Sigmoid colon (tissue), 7 donors: Measurements from ENCODE around the gene FHOD3. TPM values are rescaled to one million over a fixed set of nuclear protein-coding genes. Genes with fewer than 3 reads are reported as not detected.

Experiments
- DNase-seq: peaks from one replicate; pipeline ENCODE4 v3.0.0-alpha.2; 2019
- H3K27ac ChIP-seq, 4 donors: fragments of 200-600 bp; sonication (generic); one replicate each; pipeline ENCODE4 v1.5.1; 2016 to 2019; ENCODE audit warnings: mild to moderate bottlenecking in 1 of 4
- H3K27me3 ChIP-seq, 3 donors: fragments of 200-600 bp; sonication (generic); one replicate each; pipeline ENCODE4 v1.5.1; 2019; ENCODE audit warnings: mild to moderate bottlenecking in 1 of 3
- H3K36me3 ChIP-seq, 4 donors: fragments of 200-600 bp; sonication (generic); one replicate each; pipeline ENCODE4 v1.5.1; 2016 to 2019
- H3K4me1 ChIP-seq, 4 donors: fragments of 200-600 bp; sonication (generic); one replicate each; pipeline ENCODE4 v1.5.1; 2017 to 2019
- H3K4me3 ChIP-seq, 4 donors: fragments of 200-600 bp; sonication (generic); one replicate each; pipeline ENCODE4 v1.5.1; 2017 to 2019; ENCODE audit warnings: mild to moderate bottlenecking in 2 of 4, moderate library complexity in 1 of 4
- H3K9me3 ChIP-seq, 4 donors: fragments of 200-600 bp in 3 of 4; sonication (generic) in 3 of 4; one replicate each; pipeline versions ENCODE4 v1.5.1 to v1.6.1; 2013 to 2019
- EP300 ChIP-seq, 4 donors: sonication (generic); formaldehyde crosslinking; IDR thresholded peaks; one replicate each; pipeline ENCODE4 v1.6.1; 2017; ENCODE audit warnings: antibody characterized with exemption in 4 of 4
- POLR2A ChIP-seq, 2 donors: fragments of 450-650 bp; IDR thresholded peaks; one replicate each; pipeline ENCODE4 v1.6.1; 2016; ENCODE audit warnings: antibody characterized with exemption in 2 of 2, mild to moderate bottlenecking in 2 of 2, moderate library complexity in 2 of 2
- POLR2AphosphoS5 ChIP-seq, 4 donors: sonication (generic); formaldehyde crosslinking; IDR thresholded peaks; one replicate each; pipeline ENCODE4 v1.6.1; 2017; ENCODE audit warnings: antibody characterized with exemption in 4 of 4
- WGBS, 2 donors: extraction: QIAGEN DNeasy Blood & Tissue Kit; methylation state at CpG; one replicate each; pipeline ENCODE4 v1.1.7; 2013; 5-methylcytosine and 5-hydroxymethylcytosine counted together
- intact Hi-C: fragments of 100-400 bp; cut with DNase I; formaldehyde crosslinking; loops from one replicate; pipeline ENCODE4 v1.15.1; 2023
- polyA plus RNA-seq, 3 donors: library from polyadenylated mRNA; stranded (reverse); fragments of 200-250 nt; gene quantifications; one replicate each; pipeline ENCODE4 v1.2.3, GENCODE V29; 2013
- total RNA-seq, 4 donors: library from RNA; depleted of rRNA; stranded (reverse); fragments of >200 nt; gene quantifications; one replicate each; pipeline ENCODE4 v1.1.0, GENCODE V29; 2016
- TF ChIP-seq, protein P1 (sequence below), 4 experiments: fragments of 450-650 bp in 3 of 4; fragments of 200-600 bp in 1 of 4; IDR thresholded peaks; one replicate each; pipeline ENCODE4 v1.5.1; 2016 to 2019; ENCODE audit warnings: antibody characterized with exemption in 4 of 4, mild to moderate bottlenecking in 3 of 4, moderate library complexity in 2 of 4
- donor health status: healthy with polysubstance abuse.
- donor health status: Bipolar disorder and iron deficiency.
- donor health status: healthy.

The FHOD3 gene
- total and polyA plus RNA-seq, 7 donors = 1.2 to 24.9 (median 9.5) TPM

DNA sequence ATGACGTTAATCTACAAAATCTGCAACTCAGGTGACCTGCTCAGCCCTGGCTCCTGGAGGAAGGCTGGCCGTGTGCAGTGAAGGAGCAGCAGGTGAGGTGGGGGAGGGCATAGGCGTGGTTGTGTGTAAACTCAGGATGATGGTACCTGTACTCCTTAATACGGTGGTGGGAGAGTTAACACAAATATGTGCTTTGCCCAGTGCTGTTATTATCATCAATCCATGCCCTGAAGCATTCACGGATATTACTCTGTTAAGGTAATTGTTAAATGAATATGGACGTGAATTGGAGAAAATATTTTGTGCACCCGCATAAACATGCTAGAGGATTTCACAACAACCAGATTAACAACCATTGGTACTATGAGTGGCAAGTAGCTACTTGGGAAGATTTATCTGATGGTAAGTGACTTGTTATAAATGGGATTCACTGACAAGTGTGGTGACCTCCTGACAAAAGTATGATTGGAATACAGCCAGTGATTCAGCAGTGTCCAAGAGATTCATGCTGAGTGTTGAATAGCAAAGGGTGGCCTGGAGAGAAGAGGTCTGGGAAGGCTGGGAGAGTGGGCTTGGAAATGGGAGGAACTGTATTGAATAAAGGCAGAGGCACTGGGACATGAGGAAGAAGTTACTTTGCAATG lies 337.2 kb downstream of the FHOD3 start:
- Histone ChIP-seq H3K27me3 (no peaks in the 10 kb centered on the region), H3K36me3 (no peaks in the 10 kb centered on the region), H3K9me3 (no peaks in the 10 kb centered on the region), H3K27ac (no peak overlapping the region), H3K4me1 (peaks cover 0 to 1% (median under 1%) of the 10 kb centered on the region in 4 donors), H3K4me3 (no peak overlapping the region)
- intact Hi-C loops = no loop called here
- no peak for TF ChIP-seq EP300 (IDR thresholded peaks at IDR 0.05)
- TF ChIP-seq, protein P1, sequence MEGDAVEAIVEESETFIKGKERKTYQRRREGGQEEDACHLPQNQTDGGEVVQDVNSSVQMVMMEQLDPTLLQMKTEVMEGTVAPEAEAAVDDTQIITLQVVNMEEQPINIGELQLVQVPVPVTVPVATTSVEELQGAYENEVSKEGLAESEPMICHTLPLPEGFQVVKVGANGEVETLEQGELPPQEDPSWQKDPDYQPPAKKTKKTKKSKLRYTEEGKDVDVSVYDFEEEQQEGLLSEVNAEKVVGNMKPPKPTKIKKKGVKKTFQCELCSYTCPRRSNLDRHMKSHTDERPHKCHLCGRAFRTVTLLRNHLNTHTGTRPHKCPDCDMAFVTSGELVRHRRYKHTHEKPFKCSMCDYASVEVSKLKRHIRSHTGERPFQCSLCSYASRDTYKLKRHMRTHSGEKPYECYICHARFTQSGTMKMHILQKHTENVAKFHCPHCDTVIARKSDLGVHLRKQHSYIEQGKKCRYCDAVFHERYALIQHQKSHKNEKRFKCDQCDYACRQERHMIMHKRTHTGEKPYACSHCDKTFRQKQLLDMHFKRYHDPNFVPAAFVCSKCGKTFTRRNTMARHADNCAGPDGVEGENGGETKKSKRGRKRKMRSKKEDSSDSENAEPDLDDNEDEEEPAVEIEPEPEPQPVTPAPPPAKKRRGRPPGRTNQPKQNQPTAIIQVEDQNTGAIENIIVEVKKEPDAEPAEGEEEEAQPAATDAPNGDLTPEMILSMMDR (IDR thresholded peaks at IDR 0.05) = no peak
- WGBS, 2 donors = 61 to 77% methylated on average over 7 of the region's 7 CpGs
- DNase-seq = no peak

GRCh38 chr18:36635414-36636096 lies 338.0 kb downstream of the FHOD3 start:
- TF ChIP-seq POLR2AphosphoS5 (IDR thresholded peaks at IDR 0.05) (no peak), POLR2A (IDR thresholded peaks at IDR 0.05) (no peak)
- TF ChIP-seq, protein P1 (IDR thresholded peaks at IDR 0.05) = no peak
- no peak for DNase-seq
- no peaks in the 10 kb centered on the region for H3K36me3 ChIP-seq
- H3K4me1 ChIP-seq = peaks cover 0 to 10% (median 9%) of the 10 kb centered on the region in 4 donors
- WGBS, 2 donors = 88 to 94% methylated on average over 2 of the region's 2 CpGs
- H3K27me3 ChIP-seq = no peaks in the 10 kb centered on the region
- no peak overlapping the region for H3K4me3 ChIP-seq
- H3K27ac ChIP-seq = no peak overlapping the region
- intact Hi-C loops = no loop called here
- H3K9me3 ChIP-seq = no peaks in the 10 kb centered on the region

- no peaks in the 10 kb centered on the region for H3K9me3 ChIP-seq
- H3K36me3 ChIP-seq = no peaks in the 10 kb centered on the region
- H3K27ac ChIP-seq = no peak overlapping the region
- no peak overlapping the region for H3K4me3 ChIP-seq
- WGBS, 2 donors = 81 to 90% methylated on average over 2 of the region's 2 CpGs
- intact Hi-C loops = no loop called here
- no peaks in the 10 kb centered on the region for H3K27me3 ChIP-seq
- TF ChIP-seq POLR2AphosphoS5 (IDR thresholded peaks at IDR 0.05) (no peak), POLR2A (IDR thresholded peaks at IDR 0.05) (no peak), EP300 (IDR thresholded peaks at IDR 0.05) (no peak)
- TF ChIP-seq, protein P1 (IDR thresholded peaks at IDR 0.05) = no peak
- DNase-seq = no peak
- peaks cover 0 to 17% (median 15%) of the 10 kb centered on the region in 4 donors for H3K4me1 ChIP-seq
These were observed 338.8 kb downstream of the FHOD3 start for GRCh38 chr18:36636237-36636817.

- H3K36me3 ChIP-seq = no peaks in the 10 kb centered on the region
- no peak overlapping the region for H3K27ac ChIP-seq
- WGBS, 2 donors = 86 to 87% methylated on average over 4 of the region's 4 CpGs
- H3K4me3 ChIP-seq = no peak overlapping the region
- intact Hi-C loops = no loop called here
- TF ChIP-seq POLR2A (IDR thresholded peaks at IDR 0.05) = no peak
- TF ChIP-seq EP300 (IDR thresholded peaks at IDR 0.05) = no peak
- no peak for TF ChIP-seq POLR2AphosphoS5 (IDR thresholded peaks at IDR 0.05)
- TF ChIP-seq, protein P1 (IDR thresholded peaks at IDR 0.05) = no peak
- DNase-seq = no peak
- no peaks in the 10 kb centered on the region for H3K27me3 ChIP-seq
- no peaks in the 10 kb centered on the region for H3K9me3 ChIP-seq
- peaks cover 0 to 20% (median 16%) of the 10 kb centered on the region in 4 donors for H3K4me1 ChIP-seq
These were observed 340.7 kb downstream of the FHOD3 start for GRCh38 chr18:36638224-36638623.
